ENCODE data around the gene ITPR3.

DNA sequence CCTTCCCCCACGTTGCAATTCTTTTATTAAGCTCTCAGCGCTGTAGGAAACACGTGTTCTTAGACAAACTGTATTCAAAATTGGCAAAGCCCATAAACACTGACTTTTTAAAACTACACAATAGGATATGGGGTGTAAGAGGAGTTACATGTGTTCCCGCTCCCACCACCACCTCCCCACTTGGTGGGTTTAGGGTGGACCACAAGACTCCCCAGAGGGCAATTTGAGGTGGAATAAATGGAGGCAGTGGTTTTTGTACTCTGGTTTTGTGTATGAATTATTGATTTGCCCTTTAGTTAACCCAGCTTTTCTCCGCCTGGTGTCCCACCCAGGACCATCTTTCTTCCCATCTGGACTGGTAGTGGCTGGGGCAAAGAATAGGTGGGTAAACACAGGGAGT lies 86.6 kb downstream of the ITPR3 start:
- no peak for TF ChIP-seq SUZ12 (IDR thresholded peaks at IDR 0.05)
- no peak for TF ChIP-seq ZNF384 (IDR thresholded peaks at IDR 0.05)
- no peak for TF ChIP-seq FOXK2 (IDR thresholded peaks at IDR 0.05)
- TF ChIP-seq SP1 (IDR thresholded peaks at IDR 0.05), result no peak
- no peak for TF ChIP-seq FOXM1 (IDR thresholded peaks at IDR 0.05; ENCODE audit: borderline replicate concordance)
- no peak for TF ChIP-seq HDGF (IDR thresholded peaks at IDR 0.05; ENCODE audit: borderline replicate concordance)
- TF ChIP-seq BHLHE40 (IDR thresholded peaks at IDR 0.05; ENCODE audit: borderline replicate concordance), result no peak
- TF ChIP-seq ELF4 (IDR thresholded peaks at IDR 0.05), result no peak
- no peak for TF ChIP-seq L3MBTL2 (conservative IDR thresholded peaks at IDR 0.05)
- TF ChIP-seq LEF1 (IDR thresholded peaks at IDR 0.05; ENCODE audit: borderline replicate concordance), result no peak
- TF ChIP-seq TARDBP (IDR thresholded peaks at IDR 0.05), result no peak
- no peak for TF ChIP-seq FOXA1 (IDR thresholded peaks at IDR 0.05)
- no peak for TF ChIP-seq CTBP1 (IDR thresholded peaks at IDR 0.05; ENCODE audit: borderline replicate concordance)
- TF ChIP-seq, protein P1, sequence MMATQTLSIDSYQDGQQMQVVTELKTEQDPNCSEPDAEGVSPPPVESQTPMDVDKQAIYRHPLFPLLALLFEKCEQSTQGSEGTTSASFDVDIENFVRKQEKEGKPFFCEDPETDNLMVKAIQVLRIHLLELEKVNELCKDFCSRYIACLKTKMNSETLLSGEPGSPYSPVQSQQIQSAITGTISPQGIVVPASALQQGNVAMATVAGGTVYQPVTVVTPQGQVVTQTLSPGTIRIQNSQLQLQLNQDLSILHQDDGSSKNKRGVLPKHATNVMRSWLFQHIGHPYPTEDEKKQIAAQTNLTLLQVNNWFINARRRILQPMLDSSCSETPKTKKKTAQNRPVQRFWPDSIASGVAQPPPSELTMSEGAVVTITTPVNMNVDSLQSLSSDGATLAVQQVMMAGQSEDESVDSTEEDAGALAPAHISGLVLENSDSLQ (IDR thresholded peaks at IDR 0.05), result no peak

All from HEK293T (cell line).